Activated naive CD4-positive, alpha-beta T cell (primary cell): ENCODE results near the gene ATP6V0C.

Experiments used
- DNase-seq, 4 experiments: peaks; one replicate each; lab custom pipeline; 2025; lab: John Stamatoyannopoulos, UW

The ATP6V0C gene

GRCh38 chr16:2513405-2514332 is at the start of gene ATP6V0C:
Gene ATP6V0C, plus strand, starts transcription at chr16:2513952. Its CDS starts 152 bp downstream, at chr16:2514104.
- DNase-seq, result peak; percentile 82 to 93 (median 88)

- no peak for DNase-seq
Observed at GRCh38 chr16:2464333-2464732, 49.4 kb upstream of the ATP6V0C start.

- DNase-seq, result no peak
Observed at GRCh38 chr16:2465653-2466415, 47.9 kb upstream of the ATP6V0C start.

GRCh38 chr16:2466667-2467527 is 46.9 kb upstream of the ATP6V0C start:
- DNase-seq, result no peak

DNA sequence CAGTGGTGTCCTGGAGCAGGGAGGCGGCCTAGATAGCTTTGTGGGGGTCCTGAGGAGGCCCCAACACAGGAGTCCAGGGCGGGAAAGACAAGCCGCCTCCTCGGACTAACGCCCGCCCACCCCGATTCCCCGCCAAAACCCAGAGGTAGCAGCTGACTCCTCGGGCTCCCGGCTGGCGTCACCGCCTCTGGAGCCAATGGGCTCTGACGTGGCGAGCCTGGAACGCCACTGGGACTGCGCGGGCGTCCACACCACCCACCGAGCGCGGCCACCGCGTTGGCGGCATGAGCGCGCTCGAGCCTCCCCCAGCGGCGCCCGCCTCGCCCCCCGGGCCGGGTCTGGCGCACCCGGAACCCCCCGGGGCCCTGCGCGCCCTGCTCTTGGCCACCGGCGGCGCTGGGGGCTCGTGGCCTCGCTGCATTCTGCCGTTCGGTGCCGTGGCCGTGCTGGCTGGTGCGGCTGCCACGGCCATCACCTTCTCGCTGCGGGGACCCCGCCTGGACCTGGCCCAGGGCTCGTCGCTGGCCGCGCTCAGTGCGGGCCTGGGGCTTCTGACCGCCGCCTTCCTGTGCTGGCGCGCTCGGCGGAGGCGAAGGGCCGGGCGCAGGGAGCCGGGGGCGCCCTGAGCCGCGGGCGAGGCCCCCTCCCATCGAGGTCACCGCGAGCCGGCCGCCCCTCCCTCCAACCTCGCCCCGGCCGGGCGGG is 46.1 kb upstream of the ATP6V0C start:
- no peak for DNase-seq

DNA sequence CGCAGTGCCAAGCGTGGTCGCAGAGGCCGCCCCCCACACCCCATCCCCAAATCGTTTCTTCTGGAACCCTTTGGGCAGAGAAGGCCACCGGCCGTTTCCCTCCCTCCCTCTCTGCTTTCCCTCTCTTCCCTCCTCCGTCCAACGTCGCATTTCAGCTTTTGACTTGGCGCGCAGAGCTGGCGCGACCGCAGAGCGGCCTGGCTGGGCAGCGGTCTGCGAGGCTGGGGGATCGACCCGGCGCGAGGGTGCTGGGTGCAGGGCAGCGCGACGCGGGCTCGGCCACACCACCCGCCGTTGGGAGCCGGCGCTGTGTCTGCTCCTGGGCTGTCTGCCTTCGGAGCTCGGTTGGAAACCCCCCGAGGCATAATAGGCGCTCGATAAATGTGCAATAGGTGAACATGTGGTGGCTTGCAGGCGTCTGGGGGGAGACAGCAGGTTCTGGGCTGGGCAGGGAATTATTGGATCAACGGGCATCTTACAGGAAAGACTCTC is 45.5 kb upstream of the ATP6V0C start:
- no peak for DNase-seq

DNA sequence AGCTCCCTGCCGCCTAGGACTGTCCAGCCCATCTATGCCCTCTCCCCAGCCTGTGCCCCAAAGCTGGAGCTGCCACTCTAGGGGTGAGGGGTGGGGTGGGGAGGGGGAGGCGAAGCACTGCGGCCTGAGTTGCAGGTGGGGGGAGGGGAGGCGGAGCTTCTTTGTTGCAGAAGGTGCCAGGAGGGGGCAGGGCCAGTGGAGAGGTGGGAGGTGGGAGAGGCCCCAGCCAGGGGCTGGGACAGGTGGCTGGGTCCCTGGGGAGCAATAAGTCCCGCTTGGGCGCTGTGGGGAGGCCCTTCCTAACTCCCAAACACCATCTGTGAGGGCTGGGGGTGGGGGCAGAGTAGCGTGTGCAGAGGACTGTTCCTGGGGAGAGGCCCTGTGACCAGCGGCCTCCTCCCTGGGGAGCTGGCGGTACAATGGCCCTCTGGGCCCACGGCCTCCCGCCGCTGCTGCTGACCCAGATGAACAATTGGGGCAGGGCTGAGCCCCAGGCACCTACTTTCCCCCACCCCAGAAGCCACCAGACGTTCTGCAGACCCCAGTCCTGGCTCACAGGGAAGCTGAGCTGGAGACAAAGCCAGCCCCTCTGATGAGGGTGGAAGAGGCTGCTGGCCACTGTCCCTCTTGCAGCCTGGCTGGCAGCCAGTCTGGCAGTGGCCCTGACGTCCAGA is 44.9 kb upstream of the ATP6V0C start:
- DNase-seq, result no peak

- no peak for DNase-seq
Observed at GRCh38 chr16:2469399-2470233, 44.1 kb upstream of the ATP6V0C start.

DNA sequence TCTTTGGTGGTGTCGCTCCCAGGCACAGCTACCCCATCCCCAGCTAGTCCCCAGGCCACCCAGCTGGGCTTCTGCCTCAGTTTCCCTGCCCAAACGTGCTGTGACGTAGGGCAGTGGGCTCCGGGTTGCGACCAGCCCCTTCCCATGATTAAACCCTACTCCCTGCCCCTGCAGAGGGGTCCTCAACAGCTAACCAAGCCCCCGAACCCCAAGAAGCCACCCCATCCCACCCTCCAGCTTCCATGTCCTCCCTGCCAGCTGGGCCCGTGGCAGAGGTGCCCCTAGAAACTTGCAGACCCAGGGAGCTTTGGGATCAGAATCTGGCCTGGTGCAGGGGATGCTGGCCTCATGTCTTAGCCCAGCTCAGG is 43.5 kb upstream of the ATP6V0C start:
- DNase-seq, result no peak

DNA sequence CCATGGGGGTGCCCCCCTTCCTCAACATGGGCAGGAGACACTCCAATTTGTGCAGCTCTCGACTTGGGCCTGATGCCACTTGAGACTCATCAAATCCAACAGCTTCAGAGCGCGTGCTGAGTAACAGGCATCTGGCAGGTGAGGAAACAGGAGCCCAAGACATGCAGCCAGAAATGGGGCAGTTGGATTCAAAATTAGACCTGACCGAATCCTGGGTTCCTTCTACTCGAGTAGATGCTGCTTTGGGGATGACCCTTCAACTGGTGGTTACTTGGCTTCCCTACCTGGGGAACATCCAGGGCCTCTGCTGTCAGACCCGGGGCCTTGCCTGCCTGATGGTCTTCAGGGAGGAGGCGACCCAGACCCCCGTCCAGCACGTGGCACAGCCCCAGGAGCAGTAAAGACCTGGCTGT is 43.1 kb upstream of the ATP6V0C start:
- no peak for DNase-seq

- DNase-seq, result no peak
Observed at GRCh38 chr16:2471016-2471652, 42.6 kb upstream of the ATP6V0C start, which contains the start of gene NTN3. Gene NTN3, plus strand, starts transcription at chr16:2471297. Its CDS starts 405 bp downstream, at chr16:2471702.

- no peak for DNase-seq
Observed at GRCh38 chr16:2471653-2472487, 41.9 kb upstream of the ATP6V0C start.

DNA sequence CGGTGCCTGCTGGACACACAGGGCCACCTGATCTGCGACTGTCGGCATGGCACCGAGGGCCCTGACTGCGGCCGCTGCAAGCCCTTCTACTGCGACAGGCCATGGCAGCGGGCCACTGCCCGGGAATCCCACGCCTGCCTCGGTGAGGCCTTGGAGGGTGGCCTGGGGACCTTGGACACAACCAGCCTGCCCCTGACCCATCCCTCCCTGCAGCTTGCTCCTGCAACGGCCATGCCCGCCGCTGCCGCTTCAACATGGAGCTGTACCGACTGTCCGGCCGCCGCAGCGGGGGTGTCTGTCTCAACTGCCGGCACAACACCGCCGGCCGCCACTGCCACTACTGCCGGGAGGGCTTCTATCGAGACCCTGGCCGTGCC is 41.3 kb upstream of the ATP6V0C start:
- no peak for DNase-seq

- no peak for DNase-seq
Observed at GRCh38 chr16:2472885-2473445, 40.8 kb upstream of the ATP6V0C start.

- peak in 1 of 4 experiments; percentile 31 for DNase-seq
Observed at GRCh38 chr16:2473446-2473926, 40.3 kb upstream of the ATP6V0C start.

GRCh38 chr16:2473999-2474876 is 39.5 kb upstream of the ATP6V0C start:
- peak in 2 of 4 experiments; percentile 38 to 53 for DNase-seq
